PC-3 (cell line): Measurements from ENCODE around the gene TOR1B. TPM values are rescaled to one million over a fixed set of nuclear protein-coding genes. Genes with fewer than 3 reads are reported as not detected.
"Not testable (repeated sequence)": the region's sequence is repeated elsewhere in the genome, so short reads cannot be mapped to it uniquely, and the experiment has no call there.

Experiments
- ATAC-seq: fragments of 200-7000 bp; cut with Tn5 transposase; 2 replicates; pipeline ENCODE4 v1.9.1; 2020; ENCODE audit warnings: mild to moderate bottlenecking, moderate library complexity
- BruUV-seq: library from RNA; stranded (reverse); fragments of 400-500 nt; replicated peaks from 2 replicates; lab custom pipeline; 2021; lab: Mats Ljungman, UMichigan
- CTCF ChIA-PET: fragments of 300-600 bp; sonication (Branson Sonifier 250); formaldehyde crosslinking; loops from one replicate; lab custom pipeline; 2022; ENCODE audit warnings: antibody characterized with exemption; lab: Charles Lee
- POLR2A ChIA-PET: fragments of 300-600 bp; sonication (Branson Sonifier 250); formaldehyde crosslinking; loops from one replicate; lab custom pipeline; 2022; ENCODE audit warnings: antibody characterized with exemption; ENCODE audit not compliant: unreplicated experiment; lab: Charles Lee
- DNase-seq: peaks from one replicate; pipeline ENCODE4 v3.0.0-alpha.2; 2015
- H2AFZ ChIP-seq: fragments of 300-600 bp; sonication (generic); 2 replicates; pipeline ENCODE4 v1.6.0; 2016; ENCODE audit warnings: antibody characterized with exemption, low read length
- H3F3A ChIP-seq: fragments of 300-600 bp; sonication (generic); one replicate; pipeline ENCODE4 v1.6.0; 2017; ENCODE audit warnings: antibody characterized with exemption, low read length, control low read depth, mild to moderate bottlenecking; ENCODE audit not compliant: unreplicated experiment
- H3K27ac ChIP-seq: fragments of 300-600 bp; sonication (generic); 2 replicates; pipeline ENCODE4 v1.5.1; 2016; ENCODE audit warnings: mild to moderate bottlenecking, low read length
- H3K27me3 ChIP-seq: fragments of 300-600 bp; sonication (generic); 2 replicates; pipeline ENCODE4 v1.6.1; 2016; ENCODE audit warnings: low read length, mixed read lengths
- H3K36me3 ChIP-seq: fragments of 300-600 bp; sonication (generic); 2 replicates; pipeline ENCODE4 v1.6.1; 2016; ENCODE audit warnings: low read depth, mixed run types, low read length, mixed read lengths
- H3K4me1 ChIP-seq: fragments of 300-600 bp; sonication (generic); 2 replicates; pipeline ENCODE4 v1.5.1; 2016; ENCODE audit warnings: low read length; ENCODE audit not compliant: insufficient read depth
- H3K4me2 ChIP-seq: fragments of 300-600 bp; sonication (generic); 2 replicates; pipeline ENCODE4 v1.6.0; 2016; ENCODE audit warnings: low read length
- H3K4me3 ChIP-seq: fragments of 300-600 bp; sonication (generic); 2 replicates; pipeline ENCODE4 v1.5.1; 2016; ENCODE audit warnings: mild to moderate bottlenecking, low read length, mixed read lengths
- H3K79me2 ChIP-seq: fragments of 300-600 bp; sonication (generic); 2 replicates; pipeline ENCODE4 v1.6.1; 2017; ENCODE audit warnings: low read length, mixed read lengths
- H3K9ac ChIP-seq: fragments of 300-600 bp; sonication (generic); 2 replicates; pipeline ENCODE4 v1.6.0; 2016; ENCODE audit warnings: mild to moderate bottlenecking, low read length
- H3K9me2 ChIP-seq: fragments of 300-600 bp; sonication (generic); replicated peaks from 2 replicates; pipeline ENCODE4 v1.6.1; 2016; ENCODE audit warnings: mixed run types, low read length, mixed read lengths
- H3K9me3 ChIP-seq: fragments of 300-600 bp; sonication (generic); 2 replicates; pipeline ENCODE4 v1.6.1; 2016; ENCODE audit warnings: low read length, mixed read lengths
- H4K20me1 ChIP-seq: fragments of 300-600 bp; sonication (generic); 2 replicates; pipeline ENCODE4 v1.6.1; 2016; ENCODE audit warnings: low read length, mixed read lengths
- CTCF ChIP-seq: fragments of 300-600 bp; sonication (generic); conservative IDR thresholded peaks from 2 replicates; pipeline ENCODE4 v1.5.1; 2017; ENCODE audit warnings: antibody characterized with exemption, low read depth, mild to moderate bottlenecking, low read length
- EZH2phosphoT487 ChIP-seq: fragments of 300-600 bp; sonication (generic); IDR thresholded peaks from 2 replicates; pipeline ENCODE4 v1.6.1; 2018; ENCODE audit warnings: mild to moderate bottlenecking, antibody characterized with exemption, low read length, borderline replicate concordance
- intact Hi-C: fragments of 100-400 bp; cut with micrococcal nuclease; formaldehyde crosslinking; loops from 2 replicates; pipeline ENCODE4 v1.9.0; 2023
- total RNA-seq: library from RNA; depleted of rRNA; stranded (reverse); fragments of >200 nt; gene quantifications from 2 replicates; pipeline ENCODE4 v1.2.3, GENCODE V29; 2014

TOR1B gene
- total RNA-seq, 1 experiment from 2014 or later, result 12.8 TPM

GRCh38 chr9:129783516-129784361 is 19.2 kb upstream of the TOR1B start:
- Histone ChIP-seq H3K9me3 (no peaks in the 10 kb centered on the region), H3K9ac (no peak overlapping the region), H3F3A (no peaks in the 10 kb centered on the region), H3K4me3 (no peak overlapping the region), H3K4me2 (no peak overlapping the region), H4K20me1 (no peaks in the 10 kb centered on the region), H3K27me3 (no peaks in the 10 kb centered on the region), H3K36me3 (no peaks in the 10 kb centered on the region), H3K4me1 (no peaks in the 10 kb centered on the region), H3K27ac (no peak overlapping the region), H2AFZ (no peak overlapping the region), H3K79me2 (no peaks in the 10 kb centered on the region), H3K9me2 (no peaks in the 10 kb centered on the region)
- no TSS peak for BruUV-seq
- intact Hi-C loops, result loop anchor here (1.0 kb wide), 1 partner anchor 46 kb away; no protein-coding TSS in a partner anchor
- ChIA-PET POLR2A (no interaction called here), CTCF (no interaction called here)
- TF ChIP-seq EZH2phosphoT487, result no peak
- peak; percentile 83 for TF ChIP-seq CTCF
- DNase-seq (peak; percentile 79), ATAC-seq (peak; percentile 84)

GRCh38 chr9:129784970-129785369 is 18.0 kb upstream of the TOR1B start:
- DNase-seq, POLR2A ChIA-PET, H2AFZ ChIP-seq, CTCF ChIA-PET, ATAC-seq, intact Hi-C loops, H3K27me3 ChIP-seq, H3K79me2 ChIP-seq, H3K9ac ChIP-seq, BruUV-seq, H3F3A ChIP-seq, H3K9me3 ChIP-seq, H3K4me3 ChIP-seq, H3K36me3 ChIP-seq, H4K20me1 ChIP-seq, H3K4me2 ChIP-seq, H3K27ac ChIP-seq, H3K9me2 ChIP-seq, H3K4me1 ChIP-seq: not testable (repeated sequence)

- TF ChIP-seq CTCF (no peak), EZH2phosphoT487 (no peak)
- no peak overlapping the region for H3K4me3 ChIP-seq
- no peak overlapping the region for H3K27ac ChIP-seq
- no peaks in the 10 kb centered on the region for H3F3A ChIP-seq
- H3K36me3 ChIP-seq, result no peaks in the 10 kb centered on the region
- H3K79me2 ChIP-seq, result no peaks in the 10 kb centered on the region
- ChIA-PET CTCF (no interaction called here), POLR2A (no interaction called here)
- no peaks in the 10 kb centered on the region for H3K9me3 ChIP-seq
- H3K4me2 ChIP-seq, result no peak overlapping the region
- no peaks in the 10 kb centered on the region for H4K20me1 ChIP-seq
- no peak for DNase-seq
- no peaks in the 10 kb centered on the region for H3K9me2 ChIP-seq
- H2AFZ ChIP-seq, result no peak overlapping the region
- no TSS peak for BruUV-seq
- no peak overlapping the region for H3K9ac ChIP-seq
- H3K27me3 ChIP-seq, result no peaks in the 10 kb centered on the region
- intact Hi-C loops, result no loop called here
- ATAC-seq, result no peak
- H3K4me1 ChIP-seq, result no peaks in the 10 kb centered on the region
Observed at GRCh38 chr9:129785866-129786265, 17.1 kb upstream of the TOR1B start.
